Fibroblast of skin of right quadriceps (primary cell): ENCODE results near the gene DLGAP5.
A peak's percentile ranks its signal among the peaks of the same experiment; 100 is the strongest.

ENCODE experiments used
- DNase-seq: peaks from one replicate; pipeline ENCODE4 v3.0.0-alpha.2; 2013

DLGAP5 gene

DNA sequence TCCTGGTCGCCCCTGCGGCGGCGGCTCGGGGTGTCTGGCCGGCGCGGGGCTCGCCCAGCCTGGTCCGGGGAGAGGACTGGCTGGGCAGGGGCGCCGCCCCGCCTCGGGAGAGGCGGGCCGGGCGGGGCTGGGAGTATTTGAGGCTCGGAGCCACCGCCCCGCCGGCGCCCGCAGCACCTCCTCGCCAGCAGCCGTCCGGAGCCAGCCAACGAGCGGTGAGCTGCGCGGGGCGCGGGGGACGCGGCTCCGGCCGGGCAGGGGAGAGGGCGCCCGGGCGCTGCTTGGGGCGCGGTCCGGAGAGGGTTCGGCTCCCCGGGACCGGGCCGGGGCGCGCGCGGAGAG lies 62.3 kb downstream of the DLGAP5 start, which contains the start of gene LGALS3:
Gene LGALS3, plus strand, starts transcription at position 167 of the 342 bp plus-strand sequence. CDS start 8,122 bp downstream, outside the sequence.
- peak; percentile 43 for DNase-seq

DNA sequence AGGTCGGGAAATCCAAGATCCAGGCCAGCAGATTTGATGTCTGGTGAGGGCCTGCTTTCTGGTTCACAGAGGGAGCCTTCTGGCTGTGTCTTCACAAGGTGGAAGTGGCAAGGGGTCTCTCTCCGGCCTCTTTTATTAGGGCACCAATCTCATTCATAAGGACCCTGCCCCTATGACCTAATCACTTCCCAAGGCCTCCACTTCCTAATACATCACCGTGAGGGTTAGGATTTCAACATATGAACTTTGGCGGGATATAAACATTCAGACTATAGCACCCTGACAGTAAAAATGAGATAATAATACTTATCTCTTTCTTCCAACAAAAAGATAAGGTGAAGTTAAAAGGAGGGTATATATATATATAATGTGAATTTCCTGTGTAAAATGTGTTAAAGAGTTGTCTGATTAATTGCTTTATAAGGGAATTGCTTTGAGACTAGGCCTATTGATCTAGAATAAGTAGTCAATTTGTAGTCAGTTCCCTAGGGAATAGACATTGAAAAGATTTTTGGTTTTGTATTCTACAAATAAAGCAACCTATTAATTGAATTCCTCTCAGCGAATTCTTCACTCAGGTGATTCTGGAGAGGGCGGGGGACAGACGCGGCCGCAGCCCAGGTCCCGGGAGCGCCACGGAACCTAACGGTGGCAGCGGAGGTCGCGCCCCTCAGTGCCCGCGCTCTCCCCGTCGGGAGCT lies 62.8 kb downstream of the DLGAP5 start:
- DNase-seq: no peak

DNA sequence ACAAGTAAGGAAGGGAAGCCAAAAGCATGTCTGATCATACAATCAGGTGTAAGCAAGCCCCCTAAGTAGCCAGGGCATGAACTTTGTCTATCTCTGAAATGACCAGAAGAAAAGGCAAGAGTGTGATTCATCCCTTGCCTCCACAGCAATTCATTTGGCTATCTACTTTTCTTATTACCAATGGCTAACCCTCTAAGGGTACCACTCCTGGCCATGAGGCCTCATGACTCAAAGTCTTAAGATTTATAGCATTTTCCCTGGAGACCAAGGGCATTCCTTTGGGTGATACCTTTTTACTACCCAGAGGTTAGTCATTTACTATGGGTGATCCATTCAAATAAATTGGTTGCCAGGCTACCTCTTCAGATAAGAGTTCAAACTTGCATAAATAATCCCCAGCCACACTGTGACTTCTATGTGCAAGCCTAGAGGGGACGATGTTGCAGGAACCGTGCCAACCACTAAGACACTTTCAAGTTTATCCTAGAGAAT lies 63.9 kb downstream of the DLGAP5 start:
- peak; percentile 47 for DNase-seq

- DNase-seq: no peak
These were observed 64.4 kb downstream of the DLGAP5 start for GRCh38 chr14:55126932-55127459.

DNA sequence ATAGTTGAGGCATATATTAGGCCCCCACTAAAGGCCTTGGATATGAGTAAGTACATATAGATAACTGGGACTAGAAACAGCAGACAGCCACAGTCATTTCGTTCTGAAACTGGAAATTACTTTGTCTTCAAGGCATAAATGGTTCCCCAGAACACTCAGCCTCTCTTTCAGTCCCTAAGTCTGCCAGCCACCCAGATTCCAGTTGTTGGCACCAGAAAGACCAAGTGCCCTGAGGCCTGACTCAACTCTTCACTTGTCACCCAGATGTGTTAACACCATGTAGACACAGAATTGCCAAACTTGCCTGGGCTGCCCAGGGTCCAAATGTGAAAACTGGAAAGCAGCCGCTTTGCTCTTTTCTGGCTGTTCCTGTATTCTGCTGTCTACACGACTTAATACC lies 65.4 kb downstream of the DLGAP5 start:
- no peak for DNase-seq

- DNase-seq: no peak
These were observed 66.0 kb downstream of the DLGAP5 start for GRCh38 chr14:55125403-55125802.

DNA sequence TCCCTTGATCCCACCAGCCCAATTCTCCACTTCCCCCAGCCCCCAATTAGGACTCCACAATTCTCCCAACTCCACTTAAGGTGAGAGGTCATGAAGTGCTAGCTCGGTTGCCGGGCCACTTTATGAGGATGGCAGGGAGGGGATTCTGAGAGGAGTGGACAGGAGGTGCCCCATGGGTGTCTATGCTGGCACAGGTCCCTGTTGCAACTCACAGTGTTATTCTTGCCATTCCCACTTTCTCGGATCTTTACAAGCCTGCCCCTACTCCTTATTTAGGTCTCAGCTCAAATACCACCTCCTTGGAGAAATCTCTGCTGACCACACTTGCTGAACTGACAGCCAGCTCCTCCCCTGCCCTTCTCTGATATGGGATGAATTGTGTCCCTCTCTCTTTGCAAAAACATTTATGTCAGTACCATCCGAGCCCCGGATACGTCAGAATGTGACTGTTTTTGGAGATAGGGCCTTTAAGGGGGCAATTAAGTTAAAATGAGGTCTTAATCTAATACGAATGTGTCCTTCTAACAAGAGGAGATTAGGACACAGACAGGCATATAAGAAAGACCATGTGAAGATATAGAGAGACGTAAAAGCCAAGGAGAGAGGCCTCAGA lies 66.5 kb downstream of the DLGAP5 start:
- no peak for DNase-seq

GRCh38 chr14:55123852-55124639 lies 67.3 kb downstream of the DLGAP5 start:
- no peak for DNase-seq

GRCh38 chr14:55123101-55123500 lies 68.3 kb downstream of the DLGAP5 start:
- peak; percentile 94 for DNase-seq

DNA sequence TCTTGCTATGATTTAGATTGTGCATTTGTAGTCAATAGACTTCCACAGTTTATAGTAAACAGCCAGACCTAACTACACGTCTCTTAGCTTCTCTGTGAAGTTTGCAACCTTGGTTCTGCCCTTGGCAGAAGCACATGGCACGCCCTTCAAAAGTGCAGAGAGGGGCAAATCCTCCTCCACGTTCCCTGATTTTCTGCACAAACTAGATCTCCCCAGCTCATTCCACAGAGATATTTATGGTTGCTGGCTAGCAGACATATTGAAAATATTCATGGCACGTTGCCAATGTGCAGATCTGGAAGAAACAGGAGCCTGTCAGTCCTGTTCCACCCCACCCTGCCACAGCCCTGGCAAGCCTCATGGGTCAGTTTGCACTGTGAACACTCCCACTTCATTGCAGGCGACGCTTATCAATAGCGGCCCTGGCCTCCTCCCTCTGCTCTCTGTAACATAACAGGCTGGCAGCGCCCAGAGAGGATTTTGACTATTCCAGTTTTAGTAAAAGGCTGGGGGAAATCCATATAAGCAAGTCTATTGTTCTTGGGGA lies 68.9 kb downstream of the DLGAP5 start:
- DNase-seq: peak; percentile 51

GRCh38 chr14:55121628-55122439 lies 69.6 kb downstream of the DLGAP5 start:
- DNase-seq: no peak

DNA sequence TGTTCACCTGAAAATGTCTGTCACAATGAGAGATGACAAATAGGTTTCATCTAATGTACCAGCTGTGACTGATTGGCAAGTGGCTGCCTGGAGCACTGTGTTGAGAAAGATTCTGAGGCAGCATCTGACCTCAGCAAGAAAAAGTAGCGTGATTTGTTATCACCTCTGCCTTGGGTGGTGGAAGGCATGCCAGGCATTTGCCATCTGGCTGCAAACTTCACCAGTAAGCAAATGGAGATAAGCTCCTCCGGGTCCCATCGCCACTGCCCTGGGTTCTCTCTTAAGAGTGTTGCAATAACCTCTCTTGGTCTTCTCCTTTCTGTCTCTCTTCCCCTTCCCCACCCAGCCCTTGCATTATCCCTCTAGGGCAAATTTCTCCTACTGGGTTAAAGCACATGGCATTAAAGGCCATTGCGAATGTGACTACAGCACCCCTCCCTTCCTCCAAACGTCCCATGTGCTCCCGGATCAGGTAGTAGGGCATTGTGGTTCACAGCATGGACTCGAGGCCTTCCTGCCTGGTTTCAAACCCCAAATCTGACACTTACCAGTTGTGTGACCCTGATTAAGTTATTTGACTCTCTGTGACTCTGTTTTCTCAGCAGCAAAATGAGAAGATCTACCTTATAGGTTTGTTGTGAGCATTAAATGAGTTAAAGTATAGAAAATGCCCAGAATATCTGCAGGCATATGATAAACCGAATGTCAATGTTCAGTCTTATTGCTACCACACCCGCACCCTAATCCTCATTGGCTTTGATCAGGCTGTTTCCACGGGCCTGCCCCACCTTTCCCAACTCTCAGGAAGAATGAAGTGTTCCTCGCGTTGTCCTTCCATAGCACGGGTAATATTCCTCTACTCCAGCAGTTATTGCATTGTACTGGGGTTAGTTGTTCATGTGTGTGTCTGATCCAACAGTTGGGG lies 70.6 kb downstream of the DLGAP5 start:
- no peak for DNase-seq

- no peak for DNase-seq
These were observed 72.6 kb downstream of the DLGAP5 start for GRCh38 chr14:55118761-55119160.

DNA sequence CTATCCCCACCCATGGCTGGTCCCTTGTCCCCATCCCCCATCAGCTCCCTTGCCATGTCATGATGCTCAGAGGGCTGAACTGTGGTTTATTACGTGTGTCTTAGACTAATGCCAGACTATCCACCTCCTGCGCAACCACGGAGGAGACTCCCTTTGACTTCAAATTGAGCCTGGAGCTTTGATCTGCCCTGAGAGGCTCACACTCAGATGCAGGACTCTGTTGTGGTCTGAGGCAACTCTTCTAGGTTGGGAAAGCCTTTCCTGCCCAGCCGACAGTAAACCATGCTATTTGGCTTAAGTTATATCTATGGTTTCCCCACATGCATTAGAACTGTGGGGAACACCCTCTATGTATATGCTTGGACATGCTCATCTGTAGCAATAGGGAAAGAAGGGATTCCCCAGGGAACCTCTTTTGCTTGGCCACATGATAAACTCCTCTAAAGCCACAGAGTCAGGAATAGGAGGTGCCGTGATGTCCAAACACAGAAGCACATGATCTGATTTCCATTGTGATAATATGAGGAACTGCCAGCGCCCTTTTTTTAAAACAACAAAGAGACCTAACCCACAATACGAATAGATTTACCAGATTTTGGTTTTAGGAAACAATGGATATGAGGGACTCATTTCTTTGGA lies 73.5 kb downstream of the DLGAP5 start:
- no peak for DNase-seq

DNA sequence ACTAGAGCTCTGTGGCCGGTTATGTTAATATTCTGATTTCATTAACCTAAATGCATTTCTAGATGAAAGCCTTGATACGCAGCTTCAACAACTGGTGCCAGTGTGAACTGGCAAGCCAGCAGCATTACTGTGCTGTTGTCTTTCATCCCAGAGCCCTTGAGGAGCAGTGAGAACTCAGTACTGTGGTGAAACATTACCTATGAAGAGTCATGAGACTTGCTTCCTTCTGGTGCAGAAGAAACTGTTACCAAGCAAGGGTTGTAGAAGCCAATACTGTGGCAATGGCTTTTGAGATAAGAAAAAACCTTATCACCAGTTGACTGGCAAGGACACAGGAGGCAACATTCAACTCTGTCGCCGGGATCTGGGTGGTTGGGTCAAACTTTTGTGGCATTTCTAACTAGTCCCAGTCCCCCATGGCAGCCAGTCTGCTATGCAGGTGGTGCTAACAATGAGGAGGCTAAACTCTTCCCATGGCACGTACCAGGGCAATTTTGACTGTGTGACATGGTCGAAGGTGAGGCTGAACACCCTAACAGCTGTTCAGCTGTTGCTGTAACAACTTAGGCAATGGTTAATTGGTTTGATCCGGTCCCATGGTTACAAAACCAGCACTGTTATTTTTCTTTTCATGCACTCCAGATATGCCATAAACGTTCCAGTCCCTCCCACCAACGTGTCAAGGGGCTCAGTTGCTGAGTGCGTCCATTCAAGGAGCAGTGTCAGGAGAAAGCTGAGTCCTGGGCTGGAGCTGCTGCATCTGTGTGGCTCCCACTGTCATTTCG lies 74.9 kb downstream of the DLGAP5 start:
- DNase-seq: no peak

DNA sequence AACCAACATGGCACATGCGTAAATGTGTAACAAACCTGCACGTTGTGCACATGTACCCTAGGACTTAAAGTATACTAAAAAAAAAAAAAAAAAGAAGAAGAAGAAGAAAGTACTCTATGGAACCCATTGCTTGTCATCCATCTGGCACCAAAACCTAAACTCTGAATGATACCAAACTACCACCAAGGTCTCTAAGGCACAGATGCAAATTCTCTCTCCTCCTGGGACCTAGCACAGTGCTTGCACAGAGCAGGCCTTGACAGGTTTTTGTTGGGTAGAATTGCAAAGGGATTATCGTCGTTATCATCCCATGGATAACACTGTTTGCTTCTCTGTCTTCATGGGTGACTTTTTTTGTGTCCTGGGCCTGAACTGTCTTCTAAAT lies 75.5 kb downstream of the DLGAP5 start:
- DNase-seq: no peak

DNA sequence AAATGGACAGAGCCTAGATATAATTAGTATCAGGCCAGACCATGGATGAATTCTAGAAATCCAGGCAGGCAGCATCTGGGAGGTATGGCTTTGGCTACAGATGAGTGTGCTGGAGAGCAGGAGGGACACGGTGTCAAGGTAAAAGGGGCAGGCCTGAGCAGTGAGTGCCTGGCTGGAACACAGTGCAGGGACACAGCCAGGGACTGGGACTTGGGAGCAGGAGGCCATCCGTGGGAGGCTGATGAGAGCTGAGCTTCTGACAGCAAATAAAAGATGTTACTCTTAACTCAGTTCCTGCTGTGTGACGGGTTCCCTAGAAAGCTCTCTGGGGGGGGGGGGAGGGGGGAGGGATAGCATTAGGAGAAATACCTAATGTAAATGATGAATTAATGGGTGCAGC lies 75.9 kb downstream of the DLGAP5 start:
- no peak for DNase-seq

GRCh38 chr14:55114720-55115119 lies 76.7 kb downstream of the DLGAP5 start:
- no peak for DNase-seq

DNA sequence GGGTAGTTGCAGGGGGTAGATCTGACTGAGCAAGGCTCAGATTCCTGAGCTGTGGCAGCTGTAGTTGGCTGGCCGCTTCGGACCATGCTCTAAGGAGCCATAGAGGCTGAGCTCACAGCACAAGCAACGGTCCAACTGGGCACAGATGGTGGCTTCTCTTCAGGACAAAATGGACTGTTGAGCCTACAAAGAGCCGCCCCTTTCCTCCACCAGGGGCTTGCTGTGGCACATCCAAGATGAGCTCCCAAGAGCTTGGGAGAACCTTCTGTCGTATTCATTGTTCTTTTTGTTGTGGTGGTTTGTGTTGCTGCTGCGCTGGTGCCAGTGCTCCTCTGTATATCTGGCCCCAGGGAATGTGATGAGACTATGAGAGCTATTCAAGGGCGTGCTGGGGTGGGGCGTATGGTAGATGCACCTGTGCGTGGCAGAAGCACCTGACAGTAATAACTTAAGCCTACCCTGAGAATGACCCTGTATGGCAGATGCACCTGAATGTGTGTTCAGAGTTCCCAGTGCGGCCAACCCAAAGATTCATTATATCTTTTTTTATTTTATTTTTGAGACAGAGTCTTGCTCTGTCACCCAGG lies 80.2 kb downstream of the DLGAP5 start:
- DNase-seq: no peak

GRCh38 chr14:55109836-55110235 lies 81.5 kb downstream of the DLGAP5 start:
- no peak for DNase-seq
